Kidney epithelial cell (primary cell): ENCODE data around the gene TWF2. TPM values are rescaled to one million over a fixed set of nuclear protein-coding genes. Genes with fewer than 3 reads are reported as not detected.

Experiments used
- DNase-seq: peaks from one replicate; pipeline ENCODE4 v3.0.0-alpha.2; 2010; ENCODE audit warnings: low read depth
- H3K27me3 ChIP-seq: 2 replicates; pipeline ENCODE4 v1.6.0; 2011; ENCODE audit warnings: low read length; ENCODE audit not compliant: control insufficient read depth, insufficient read depth
- H3K36me3 ChIP-seq: 2 replicates; pipeline ENCODE4 v1.5.1; 2011; ENCODE audit warnings: low read length; ENCODE audit not compliant: control insufficient read depth, insufficient read depth
- H3K4me3 ChIP-seq: 2 replicates; pipeline ENCODE4 v1.5.1; 2011; ENCODE audit warnings: low read depth, mild to moderate bottlenecking, control low read depth, low read length
- total RNA-seq: library from RNA; depleted of rRNA; stranded (reverse); fragments of >200 nt; gene quantifications from 2 replicates; pipeline ENCODE4 v1.2.3, GENCODE V29; 2015
- TF ChIP-seq, protein P1 (sequence below): IDR thresholded peaks from 2 replicates; pipeline ENCODE4 v1.5.1; 2011; ENCODE audit warnings: mild to moderate bottlenecking, moderate library complexity, low read length, control low read depth, inconsistent platforms; ENCODE audit not compliant: insufficient read depth, poor library complexity, severe bottlenecking

TWF2 gene
- total RNA-seq, 1 donor from 2014 or later, result 159 TPM

DNA sequence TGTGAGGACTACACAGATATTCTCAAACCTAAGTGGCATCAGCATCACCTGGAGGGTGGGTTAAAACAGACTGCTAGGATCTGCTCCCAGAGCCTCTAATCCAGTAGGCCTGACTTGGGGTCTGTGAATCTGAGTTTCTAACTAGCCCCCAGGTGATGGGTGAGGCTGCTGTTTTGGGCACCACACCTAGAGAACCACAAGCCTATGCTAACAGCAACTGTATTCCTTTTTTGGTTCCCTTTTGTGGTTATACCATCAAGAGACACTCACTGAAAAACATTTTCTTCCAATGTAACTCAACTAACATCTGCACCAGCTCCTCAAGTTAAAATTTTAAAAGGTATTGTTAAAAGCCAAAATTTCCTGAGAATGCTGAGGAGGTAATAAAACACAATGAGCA lies 23.5 kb upstream of the TWF2 start:
- TF ChIP-seq, protein P1, sequence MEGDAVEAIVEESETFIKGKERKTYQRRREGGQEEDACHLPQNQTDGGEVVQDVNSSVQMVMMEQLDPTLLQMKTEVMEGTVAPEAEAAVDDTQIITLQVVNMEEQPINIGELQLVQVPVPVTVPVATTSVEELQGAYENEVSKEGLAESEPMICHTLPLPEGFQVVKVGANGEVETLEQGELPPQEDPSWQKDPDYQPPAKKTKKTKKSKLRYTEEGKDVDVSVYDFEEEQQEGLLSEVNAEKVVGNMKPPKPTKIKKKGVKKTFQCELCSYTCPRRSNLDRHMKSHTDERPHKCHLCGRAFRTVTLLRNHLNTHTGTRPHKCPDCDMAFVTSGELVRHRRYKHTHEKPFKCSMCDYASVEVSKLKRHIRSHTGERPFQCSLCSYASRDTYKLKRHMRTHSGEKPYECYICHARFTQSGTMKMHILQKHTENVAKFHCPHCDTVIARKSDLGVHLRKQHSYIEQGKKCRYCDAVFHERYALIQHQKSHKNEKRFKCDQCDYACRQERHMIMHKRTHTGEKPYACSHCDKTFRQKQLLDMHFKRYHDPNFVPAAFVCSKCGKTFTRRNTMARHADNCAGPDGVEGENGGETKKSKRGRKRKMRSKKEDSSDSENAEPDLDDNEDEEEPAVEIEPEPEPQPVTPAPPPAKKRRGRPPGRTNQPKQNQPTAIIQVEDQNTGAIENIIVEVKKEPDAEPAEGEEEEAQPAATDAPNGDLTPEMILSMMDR, result no peak

GRCh38 chr3:52259448-52259847 lies 20.5 kb upstream of the TWF2 start:
- TF ChIP-seq, protein P1, result no peak
- Histone ChIP-seq H3K27me3 (no peaks in the 10 kb centered on the region), H3K4me3 (no peak overlapping the region), H3K36me3 (peaks cover 6% of the 10 kb centered on the region)
- no peak for DNase-seq

More for the DNA sequence above, 23.5 kb upstream of the TWF2 start:
- Histone ChIP-seq H3K27me3 (no peaks in the 10 kb centered on the region), H3K4me3 (no peak overlapping the region), H3K36me3 (no peaks in the 10 kb centered on the region)
- DNase-seq, result no peak

GRCh38 chr3:52259035-52259434 lies 20.1 kb upstream of the TWF2 start:
- DNase-seq, result no peak
- no peaks in the 10 kb centered on the region for H3K27me3 ChIP-seq
- TF ChIP-seq, protein P1, result no peak
- H3K4me3 ChIP-seq, result no peak overlapping the region
- H3K36me3 ChIP-seq, result peaks cover 6% of the 10 kb centered on the region

- Histone ChIP-seq H3K36me3 (peaks cover 7% of the 10 kb centered on the region), H3K4me3 (no peak overlapping the region), H3K27me3 (no peaks in the 10 kb centered on the region)
- DNase-seq, result no peak
- TF ChIP-seq, protein P1, result no peak
These were observed 19.0 kb upstream of the TWF2 start for GRCh38 chr3:52257911-52258310.

DNA sequence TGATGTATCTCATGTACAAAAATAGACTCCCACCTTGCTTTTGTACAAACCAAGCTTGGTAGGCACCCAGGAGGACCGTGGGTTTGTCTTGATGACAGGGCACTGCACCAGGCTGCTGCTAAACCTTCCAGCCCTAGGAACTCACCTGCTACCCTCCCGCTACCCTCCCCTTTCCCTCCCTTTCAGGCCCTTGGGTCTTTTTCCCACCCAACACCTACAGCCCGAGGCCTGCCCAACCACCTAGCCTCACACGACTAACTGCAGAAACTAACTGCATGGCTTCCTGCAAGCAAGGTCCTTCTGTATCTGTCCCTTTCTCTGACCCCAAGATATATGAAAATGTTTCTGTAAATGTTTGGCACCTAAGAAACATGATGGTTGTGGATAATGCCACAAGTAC lies 17.7 kb upstream of the TWF2 start:
- no peak for DNase-seq
- TF ChIP-seq, protein P1, result no peak
- no peak overlapping the region for H3K4me3 ChIP-seq
- H3K36me3 ChIP-seq, result peaks cover 7% of the 10 kb centered on the region
- H3K27me3 ChIP-seq, result no peaks in the 10 kb centered on the region

GRCh38 chr3:52256159-52256558 lies 17.2 kb upstream of the TWF2 start:
- TF ChIP-seq, protein P1, result no peak
- no peak for DNase-seq
- Histone ChIP-seq H3K27me3 (no peaks in the 10 kb centered on the region), H3K36me3 (peaks cover 7% of the 10 kb centered on the region), H3K4me3 (no peak overlapping the region)
